SK-N-SH (cell line): Measurements from ENCODE around the gene B3GNT5. TPM values are rescaled to one million over a fixed set of nuclear protein-coding genes. Genes with fewer than 3 reads are reported as not detected.

Source experiments
- CTCF ChIA-PET: fragments of 300-600, 350-600 bp; formaldehyde crosslinking; extraction: SDS; loops from one replicate; lab custom pipeline; 2021; lab: Yijun Ruan, JAX
- POLR2A ChIA-PET: fragments of 350-600 bp; sonication (Branson Sonifier 250); formaldehyde crosslinking; extraction: SDS; loops from one replicate; lab custom pipeline; 2020; ENCODE audit warnings: antibody characterized with exemption, inconsistent platforms; lab: Yijun Ruan, JAX
- DNase-seq: peaks from one replicate; pipeline ENCODE4 v3.0.0; 2012
- H2AFZ ChIP-seq: fragments of 200-600 bp; sonication (generic); 2 replicates; pipeline ENCODE4 v1.8.1; 2016; ENCODE audit warnings: antibody characterized with exemption, mild to moderate bottlenecking, low read depth
- H3F3A ChIP-seq: fragments of 200-600 bp; sonication (generic); replicated peaks from 2 replicates; pipeline ENCODE3; 2016; ENCODE audit warnings: antibody characterized with exemption, mild to moderate bottlenecking; ENCODE audit not compliant: insufficient read depth
- H3K27ac ChIP-seq, 2 experiments: fragments of 200-500 bp in 1 of 2; fragments of 200-600 bp in 1 of 2; sonication (Bioruptor generic) in 1 of 2; sonication (generic), shearing (Covaris generic) in 1 of 2; 2 replicates each; pipeline versions ENCODE4 v1.5.1 to v1.6.1; 2014 to 2016; ENCODE audit warnings: low read depth in 2 of 2, inconsistent platforms in 1 of 2, low read length in 1 of 2, mild to moderate bottlenecking in 1 of 2, mixed read lengths in 1 of 2
- H3K27me3 ChIP-seq: fragments of 200-600 bp; sonication (generic), shearing (Covaris generic); 2 replicates; pipeline ENCODE4 v1.6.1; 2016; ENCODE audit warnings: mixed run types; ENCODE audit not compliant: insufficient read depth
- H3K36me3 ChIP-seq, 2 experiments: fragments of 200-500 bp in 1 of 2; fragments of 200-600 bp in 1 of 2; sonication (Bioruptor generic) in 1 of 2; sonication (generic) in 1 of 2; replicated peaks in 1 of 2; 2 replicates each; pipeline versions ENCODE3 to v1.5.1; 2014 to 2016; ENCODE audit warnings: low read length in 1 of 2, mild to moderate bottlenecking in 1 of 2; ENCODE audit not compliant: insufficient read depth in 2 of 2, control insufficient read depth in 1 of 2
- H3K4me1 ChIP-seq, 2 experiments: fragments of 200-500 bp in 1 of 2; fragments of 200-600 bp in 1 of 2; sonication (Bioruptor generic) in 1 of 2; sonication (generic), shearing (Covaris generic) in 1 of 2; 2 replicates each; pipeline versions ENCODE4 v1.5.1 to v1.6.1; 2014 to 2016; ENCODE audit warnings: low read depth in 1 of 2, low read length in 1 of 2, mixed run types in 1 of 2; ENCODE audit not compliant: insufficient read depth in 2 of 2, control insufficient read depth in 1 of 2
- H3K4me2 ChIP-seq: fragments of 200-600 bp; sonication (generic), shearing (Covaris generic); 2 replicates; pipeline ENCODE4 v1.6.1; 2017; ENCODE audit warnings: mixed run types
- H3K4me3 ChIP-seq, 2 experiments: fragments of 200-500 bp in 1 of 2; fragments of 200-600 bp in 1 of 2; sonication (Bioruptor generic) in 1 of 2; sonication (generic), shearing (Covaris generic) in 1 of 2; 2 replicates each; pipeline versions ENCODE4 v1.5.1 to v1.8.1; 2014 to 2016; ENCODE audit warnings: low read depth in 2 of 2, inconsistent platforms in 1 of 2, low read length in 1 of 2, mild to moderate bottlenecking in 1 of 2, mixed read lengths in 1 of 2, moderate library complexity in 1 of 2
- H3K79me2 ChIP-seq: fragments of 200-600 bp; sonication (generic); 2 replicates; pipeline ENCODE4 v1.8.1; 2017; ENCODE audit warnings: mild to moderate bottlenecking; ENCODE audit not compliant: insufficient read depth
- H3K9ac ChIP-seq: fragments of 200-600 bp; sonication (generic); 2 replicates; pipeline ENCODE4 v1.6.1; 2017; ENCODE audit warnings: mixed run types
- H3K9me2 ChIP-seq: fragments of 200-600 bp; sonication (generic); 2 replicates; pipeline ENCODE4 v1.6.1; 2017; ENCODE audit warnings: mixed run types
- H3K9me3 ChIP-seq: fragments of 200-600 bp; sonication (generic); 2 replicates; pipeline ENCODE4 v1.6.1; 2017; ENCODE audit warnings: mixed run types, mild to moderate bottlenecking, moderate library complexity
- H4K20me1 ChIP-seq: fragments of 200-600 bp; sonication (generic); 2 replicates; pipeline ENCODE4 v1.6.1; 2017; ENCODE audit warnings: mild to moderate bottlenecking, mixed run types; ENCODE audit not compliant: insufficient read depth
- CHD2 ChIP-seq: fragments of 150-350 bp; IDR thresholded peaks from 2 replicates; pipeline ENCODE4 v1.6.1; 2018; ENCODE audit warnings: low read length; ENCODE audit not compliant: partially characterized antibody
- FOSL2 ChIP-seq: IDR thresholded peaks from 2 replicates; pipeline ENCODE4 v1.4.0; 2012; ENCODE audit warnings: low read depth, mild to moderate bottlenecking, moderate library complexity, borderline replicate concordance
- FOXJ3 ChIP-seq: sonication (generic); formaldehyde crosslinking; IDR thresholded peaks from 2 replicates; pipeline ENCODE4 v1.5.1; 2020; ENCODE audit warnings: mild to moderate bottlenecking, missing genetic modification reagents
- GATA2 ChIP-seq: sonication (generic); formaldehyde crosslinking; IDR thresholded peaks from 2 replicates; pipeline ENCODE4 v1.5.0; 2020; ENCODE audit warnings: mild to moderate bottlenecking, missing genetic modification reagents
- JUND ChIP-seq: IDR thresholded peaks from 2 replicates; pipeline ENCODE4 v1.4.0; 2012
- MAX ChIP-seq: IDR thresholded peaks from 2 replicates; pipeline ENCODE4 v1.4.0; 2012; ENCODE audit warnings: low read depth
- MEF2A ChIP-seq: IDR thresholded peaks from 2 replicates; pipeline ENCODE4 v1.4.0; 2012; ENCODE audit warnings: low read depth, borderline replicate concordance
- MXI1 ChIP-seq: IDR thresholded peaks from 2 replicates; pipeline ENCODE4 v1.6.1; 2012; ENCODE audit warnings: mild to moderate bottlenecking, low read depth, low read length, improper control_type of control experiment
- NRF1 ChIP-seq: IDR thresholded peaks from 2 replicates; pipeline ENCODE4 v1.6.1; 2012; ENCODE audit warnings: low read depth, mild to moderate bottlenecking, low read length
- RAD21 ChIP-seq: IDR thresholded peaks from 2 replicates; pipeline ENCODE4 v1.6.1; 2012; ENCODE audit warnings: mild to moderate bottlenecking, low read length
- RCOR1 ChIP-seq: fragments of 150-350 bp; IDR thresholded peaks from 2 replicates; pipeline ENCODE4 v1.6.1; 2017; ENCODE audit warnings: antibody characterized with exemption, low read length
- RFX5 ChIP-seq: IDR thresholded peaks from 2 replicates; pipeline ENCODE4 v1.6.1; 2012; ENCODE audit warnings: mild to moderate bottlenecking, improper control_type of control experiment, low read length
- SMC3 ChIP-seq: IDR thresholded peaks from 2 replicates; pipeline ENCODE4 v1.6.1; 2012; ENCODE audit warnings: low read depth, low read length, improper control_type of control experiment
- TAF1 ChIP-seq: IDR thresholded peaks from 2 replicates; pipeline ENCODE4 v1.6.1; 2012; ENCODE audit warnings: low read depth, mild to moderate bottlenecking, low read length, moderate library complexity, borderline replicate concordance
- TCF12 ChIP-seq: IDR thresholded peaks from 2 replicates; pipeline ENCODE4 v1.4.0; 2012
- TEAD4 ChIP-seq: IDR thresholded peaks from 2 replicates; pipeline ENCODE4 v1.4.0; 2012; ENCODE audit warnings: mild to moderate bottlenecking, borderline replicate concordance; ENCODE audit not compliant: insufficient read depth
- WGBS: methylation state at CpG from one replicate; pipeline ENCODE4 v1.1.6; 2017; ENCODE audit warnings: low lambda C conversion rate; 5-methylcytosine and 5-hydroxymethylcytosine counted together
- polyA plus RNA-seq, 3 experiments: library from polyadenylated mRNA; depleted of rRNA; stranded (reverse); fragments of >200 nt; gene quantifications; 2 replicates each; pipeline ENCODE4 v1.2.3, GENCODE V29; 2012
- TF ChIP-seq, protein P1 (sequence below): IDR thresholded peaks from 2 replicates; pipeline ENCODE4 v1.4.0; 2012; ENCODE audit warnings: low read depth, borderline replicate concordance
- TF ChIP-seq, protein P2 (sequence below): IDR thresholded peaks from 2 replicates; pipeline ENCODE4; 2012

B3GNT5 gene
- polyA plus RNA-seq, 1 of the 3 experiments (the other 2 are of a cell fraction), result 4.7 TPM

GRCh38 chr3:183295211-183295610 is 42.2 kb downstream of the B3GNT5 start:
- H3K27ac ChIP-seq, result no peak overlapping the region
- TF ChIP-seq MAX, result no peak
- TF ChIP-seq CHD2, result no peak
- no peak for TF ChIP-seq TCF12
- no peak for TF ChIP-seq FOXJ3 (CRISPR knock-in tag)
- TF ChIP-seq, protein P1, sequence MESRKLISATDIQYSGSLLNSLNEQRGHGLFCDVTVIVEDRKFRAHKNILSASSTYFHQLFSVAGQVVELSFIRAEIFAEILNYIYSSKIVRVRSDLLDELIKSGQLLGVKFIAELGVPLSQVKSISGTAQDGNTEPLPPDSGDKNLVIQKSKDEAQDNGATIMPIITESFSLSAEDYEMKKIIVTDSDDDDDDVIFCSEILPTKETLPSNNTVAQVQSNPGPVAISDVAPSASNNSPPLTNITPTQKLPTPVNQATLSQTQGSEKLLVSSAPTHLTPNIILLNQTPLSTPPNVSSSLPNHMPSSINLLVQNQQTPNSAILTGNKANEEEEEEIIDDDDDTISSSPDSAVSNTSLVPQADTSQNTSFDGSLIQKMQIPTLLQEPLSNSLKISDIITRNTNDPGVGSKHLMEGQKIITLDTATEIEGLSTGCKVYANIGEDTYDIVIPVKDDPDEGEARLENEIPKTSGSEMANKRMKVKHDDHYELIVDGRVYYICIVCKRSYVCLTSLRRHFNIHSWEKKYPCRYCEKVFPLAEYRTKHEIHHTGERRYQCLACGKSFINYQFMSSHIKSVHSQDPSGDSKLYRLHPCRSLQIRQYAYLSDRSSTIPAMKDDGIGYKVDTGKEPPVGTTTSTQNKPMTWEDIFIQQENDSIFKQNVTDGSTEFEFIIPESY, result no peak
- TF ChIP-seq, all 33 proteins: peak for 0
- no peaks in the 10 kb centered on the region for H4K20me1 ChIP-seq
- no peak overlapping the region for H3K4me2 ChIP-seq
- no peaks in the 10 kb centered on the region for H3K9me2 ChIP-seq
- no peaks in the 10 kb centered on the region for H3K27me3 ChIP-seq
- no peaks in the 10 kb centered on the region for H3K79me2 ChIP-seq
- no peak overlapping the region for H2AFZ ChIP-seq
- ChIA-PET CTCF (no interaction called here), POLR2A (no interaction called here)
- no peak overlapping the region for H3K9ac ChIP-seq
- H3K36me3 ChIP-seq, result peaks cover 0 to 3% of the 10 kb centered on the region in 2 experiments
- no peaks in the 10 kb centered on the region for H3K9me3 ChIP-seq
- WGBS, result 56% methylated on average over 3 of the region's 3 CpGs
- no peak overlapping the region for H3K4me3 ChIP-seq
- H3F3A ChIP-seq, result peaks cover 4% of the 10 kb centered on the region
- peaks cover 0 to 18% of the 10 kb centered on the region in 2 experiments; a peak in 2 of 4 replicates for H3K4me1 ChIP-seq
- no peak for DNase-seq

DNA sequence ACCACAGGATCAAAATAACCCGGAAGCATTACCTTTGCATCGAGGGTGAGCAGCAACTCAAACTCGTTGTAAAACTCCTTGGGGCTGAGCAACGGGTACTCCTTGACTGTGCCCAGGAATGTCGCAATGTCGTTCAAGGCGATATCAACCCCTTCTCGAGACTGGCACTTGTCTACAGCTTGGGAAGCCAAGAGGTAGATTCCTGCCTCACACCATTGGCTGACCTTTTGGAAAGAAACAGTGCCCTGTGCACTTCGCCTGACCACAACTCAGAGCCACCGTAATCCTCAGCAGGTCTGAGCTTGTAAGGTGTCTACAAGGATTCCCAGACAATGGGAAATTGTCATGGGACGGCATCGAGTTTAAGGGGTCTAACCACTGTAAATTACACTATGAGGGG is 43.9 kb downstream of the B3GNT5 start:
- no peaks in the 10 kb centered on the region for H3K9me3 ChIP-seq
- H3K36me3 ChIP-seq, result peaks cover 0 to 3% of the 10 kb centered on the region in 2 experiments
- no peaks in the 10 kb centered on the region for H3K79me2 ChIP-seq
- peaks cover 0 to 18% of the 10 kb centered on the region in 2 experiments; a peak in 2 of 4 replicates for H3K4me1 ChIP-seq
- WGBS, result 96% methylated on average over 11 of the region's 12 CpGs
- TF ChIP-seq GATA2 (CRISPR knock-in tag) (no peak), CHD2 (no peak), MXI1 (no peak), TAF1 (no peak), JUND (no peak), NRF1 (no peak), RAD21 (no peak), RCOR1 (no peak), RFX5 (no peak), TEAD4 (no peak), SMC3 (no peak), FOSL2 (no peak), MEF2A (no peak)
- TF ChIP-seq, protein P2, sequence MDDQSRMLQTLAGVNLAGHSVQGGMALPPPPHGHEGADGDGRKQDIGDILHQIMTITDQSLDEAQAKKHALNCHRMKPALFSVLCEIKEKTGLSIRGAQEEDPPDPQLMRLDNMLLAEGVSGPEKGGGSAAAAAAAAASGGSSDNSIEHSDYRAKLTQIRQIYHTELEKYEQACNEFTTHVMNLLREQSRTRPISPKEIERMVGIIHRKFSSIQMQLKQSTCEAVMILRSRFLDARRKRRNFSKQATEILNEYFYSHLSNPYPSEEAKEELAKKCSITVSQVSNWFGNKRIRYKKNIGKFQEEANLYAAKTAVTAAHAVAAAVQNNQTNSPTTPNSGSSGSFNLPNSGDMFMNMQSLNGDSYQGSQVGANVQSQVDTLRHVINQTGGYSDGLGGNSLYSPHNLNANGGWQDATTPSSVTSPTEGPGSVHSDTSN, result no peak
- TF ChIP-seq, all 33 proteins: peak for 0
- POLR2A ChIA-PET, result no interaction called here
- CTCF ChIA-PET, result no interaction called here
- Histone ChIP-seq H3F3A (peaks cover 4% of the 10 kb centered on the region), H3K4me2 (no peak overlapping the region), H3K9ac (no peak overlapping the region), H4K20me1 (no peaks in the 10 kb centered on the region), H2AFZ (no peak overlapping the region), H3K4me3 (no peak overlapping the region), H3K27me3 (no peaks in the 10 kb centered on the region), H3K9me2 (no peaks in the 10 kb centered on the region), H3K27ac (no peak overlapping the region)
- DNase-seq, result no peak
